IPS DF 4.7 (cell line): ENCODE results near the gene ACLY.
"Not testable (repeated sequence)": the region's sequence is repeated elsewhere in the genome, so short reads cannot be mapped to it uniquely, and the experiment has no call there.

Source experiments
- DNase-seq: peaks from one replicate; pipeline ENCODE4 v3.0.0-alpha.2; 2013; ENCODE audit warnings: low spot score; ENCODE audit errors: extremely low read depth

ACLY gene

GRCh38 chr17:41939693-41940090, 20.9 kb upstream of the ACLY start:
- no peak for DNase-seq

- DNase-seq: no peak
Measured at GRCh38 chr17:41939044-41939692, 20.4 kb upstream of the ACLY start.

- no peak for DNase-seq
Measured at GRCh38 chr17:41937970-41938954, 19.5 kb upstream of the ACLY start.

- no peak for DNase-seq
Measured at GRCh38 chr17:41935641-41936040, 16.9 kb upstream of the ACLY start.

GRCh38 chr17:41932816-41933389, 14.2 kb upstream of the ACLY start:
- no peak for DNase-seq

- not testable (repeated sequence) for DNase-seq
Measured at GRCh38 chr17:41931715-41932114, 13.0 kb upstream of the ACLY start.

- DNase-seq: not testable (repeated sequence)
Measured at GRCh38 chr17:41930833-41931156, 12.0 kb upstream of the ACLY start.

- peak; percentile 87 for DNase-seq
Measured at GRCh38 chr17:41930009-41930832, 11.5 kb upstream of the ACLY start, which contains the start of gene ODAD4. Gene ODAD4 (plus strand): TSS chr17:41930617. CDS start chr17:41930724, 107 bp downstream.

- DNase-seq: no peak
Measured at GRCh38 chr17:41928693-41929251, 10.0 kb upstream of the ACLY start.

- DNase-seq: no peak
Measured at GRCh38 chr17:41925991-41926590, 7.3 kb upstream of the ACLY start.

GRCh38 chr17:41920580-41920955, 1.8 kb upstream of the ACLY start:
- no peak for DNase-seq

- no peak for DNase-seq
Measured at GRCh38 chr17:41919840-41920579, 1.3 kb upstream of the ACLY start.

GRCh38 chr17:41919165-41919817, 540 bp upstream of the ACLY start:
- peak; percentile 69 for DNase-seq

- DNase-seq: no peak
Measured at GRCh38 chr17:41917679-41918313, 955 bp downstream of the ACLY start.

GRCh38 chr17:41917192-41917591, 1.6 kb downstream of the ACLY start:
- DNase-seq: no peak

GRCh38 chr17:41915566-41915965, 3.2 kb downstream of the ACLY start:
- no peak for DNase-seq

- no peak for DNase-seq
Measured at GRCh38 chr17:41915020-41915419, 3.7 kb downstream of the ACLY start.

- DNase-seq: no peak
Measured at GRCh38 chr17:41914358-41914766, 4.4 kb downstream of the ACLY start.

GRCh38 chr17:41913798-41914197, 5.0 kb downstream of the ACLY start:
- no peak for DNase-seq
